GM18499 (cell line): ENCODE data around the gene FOXD4L4.
"Not testable (repeated sequence)": the region's sequence is repeated elsewhere in the genome, so short reads cannot be mapped to it uniquely, and the experiment has no call there.

Source experiments
- ATAC-seq: cut with Tn5 transposase; IDR thresholded peaks from one replicate; pipeline ENCODE4 v1.9.1; 2021; ENCODE audit warnings: moderate number of reproducible peaks; ENCODE audit not compliant: insufficient read depth, unreplicated experiment

Gene FOXD4L4

GRCh38 chr9:65737096-65737564 is at the start of gene FOXD4L4:
TSS of gene FOXD4L4 (plus strand) at chr9:65737146. CDS start at chr9:65737146, 0 bp downstream.
- not testable (repeated sequence) for ATAC-seq

DNA sequence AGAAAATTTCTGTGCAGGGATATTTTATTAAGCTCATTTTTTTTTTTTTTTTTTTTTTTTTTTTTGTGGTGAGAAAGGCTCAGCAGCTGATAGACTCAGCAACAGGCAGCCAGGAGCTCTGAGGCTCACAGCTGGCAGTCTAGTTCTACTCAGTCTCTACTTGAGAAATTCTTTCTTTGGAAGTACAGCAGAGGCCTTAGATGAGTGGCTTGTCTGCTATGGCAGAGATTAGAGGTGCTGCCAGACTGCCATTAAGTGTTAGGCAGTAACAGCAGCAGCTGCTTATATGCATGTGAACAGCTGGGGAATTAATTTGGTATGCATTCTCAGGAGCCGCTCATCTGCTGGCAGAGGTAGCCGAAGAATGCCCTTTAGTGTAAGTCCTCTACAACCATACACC is 33.4 kb upstream of the FOXD4L4 start:
- ATAC-seq = not testable (repeated sequence)

DNA sequence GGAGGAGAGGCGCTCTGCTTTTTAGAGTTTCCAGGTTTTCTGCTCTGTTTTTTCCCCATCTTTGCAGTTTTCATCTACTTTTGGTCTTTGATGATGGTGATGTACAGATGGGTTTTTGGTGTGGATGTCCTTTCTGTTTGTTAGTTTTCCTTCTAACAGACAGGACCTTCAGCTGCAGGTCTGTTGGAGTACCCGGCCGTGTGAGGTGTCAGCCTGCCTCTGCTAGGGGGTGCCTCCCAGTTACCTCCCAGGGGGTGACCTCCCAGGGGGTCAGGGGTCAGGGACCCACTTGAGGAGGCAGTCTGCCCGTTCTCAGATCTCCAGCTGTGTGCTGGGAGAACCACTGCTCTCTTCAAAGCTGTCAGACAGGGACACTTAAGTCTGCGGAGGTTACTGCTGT is 22.5 kb upstream of the FOXD4L4 start:
- ATAC-seq = not testable (repeated sequence)

- not testable (repeated sequence) for ATAC-seq
Measured at GRCh38 chr9:65738133-65738532, 1.2 kb downstream of the FOXD4L4 start.
